Pancreas (tissue), 10 donors: ENCODE data around the gene FAM204A. TPM values are rescaled to one million over a fixed set of nuclear protein-coding genes. Genes with fewer than 3 reads are reported as not detected.

ENCODE experiments used
- ATAC-seq, 4 donors: fragments of 200-7000 bp; cut with Tn5 transposase; one replicate each; pipeline versions ENCODE4 v1.8.0 to v1.9.1; 2020; ENCODE audit warnings: mild to moderate bottlenecking in 4 of 4, moderate library complexity in 4 of 4
- DNase-seq, 6 donors: peaks; one replicate each; pipeline ENCODE4 v3.0.0-alpha.2; 2020
- FAIRE-seq: peaks from 2 replicates; lab custom pipeline; 2012; peaks lifted over from hg19 to GRCh38; lab: Jason Lieb, UNC
- H3K27ac ChIP-seq, 4 donors: fragments of 200-600 bp; sonication (generic); 1 replicate in 3 of 4; 2 replicates in 1 of 4; pipeline versions ENCODE4 v1.5.0 to v1.8.0; 2020
- H3K27me3 ChIP-seq, 4 donors: fragments of 200-600 bp; one replicate each; pipeline ENCODE4 v1.8.0; 2021
- H3K36me3 ChIP-seq, 3 donors: fragments of 200-600 bp; sonication (generic) in 1 of 3; one replicate each; pipeline versions ENCODE4 v1.5.0 to v1.8.0; 2020 to 2021
- H3K4me1 ChIP-seq, 3 donors: fragments of 200-600 bp; one replicate each; pipeline ENCODE4 v1.8.0; 2021
- H3K4me3 ChIP-seq, 4 donors: fragments of 200-600 bp; sonication (generic) in 2 of 4; one replicate each; pipeline versions ENCODE4 v1.5.0 to v1.8.0; 2020 to 2021
- H3K9me3 ChIP-seq, 4 donors: fragments of 200-600 bp; one replicate each; pipeline ENCODE4 v1.8.0; 2021
- CTCF ChIP-seq, 4 donors: fragments of 200-600 bp; sonication (generic) in 3 of 4; IDR thresholded peaks; one replicate each; pipeline versions ENCODE4 v1.5.0 to v1.8.0; 2021; ENCODE audit warnings: antibody characterized with exemption in 4 of 4
- WGBS, 2 donors: extraction: QIAGEN DNeasy Blood & Tissue Kit; methylation state at CpG; one replicate each; pipeline ENCODE4 v1.1.7; 2013; 5-methylcytosine and 5-hydroxymethylcytosine counted together
- intact Hi-C, 3 donors: fragments of 100-400 bp; cut with DNase I; formaldehyde crosslinking; loops; one replicate each; pipeline versions ENCODE4 v1.11.1 to v1.14.2; 2022
- polyA plus RNA-seq, 2 donors: library from polyadenylated mRNA; stranded (reverse); fragments of 200-250 nt; gene quantifications; one replicate each; pipeline ENCODE4 v1.2.3, GENCODE V29; 2013
- total RNA-seq, 6 donors: library from RNA; stranded (reverse); fragmentation: NEBNext Ultra II Directional in 4 of 6; extraction: Animal tissue kit (Norgen Biotek cat#: 25700) in 4 of 6; gene quantifications; one replicate each; pipeline versions ENCODE4 v1.2.1 to v1.2.4, GENCODE V29; 2021 to 2023
- donor health status: healthy with polysubstance abuse.
- donor health status: DM: no; HTN: no; CAD: no; lungs with moderate emphysema.
- donor health status: DM: no; HTN: no; CAD: no.
- donor health status: control.
- donor health status: control.
- donor health status: Bipolar disorder and iron deficiency.
- donor health status: DM: yes; HTN: yes; CAD: no.
- donor health status: DM: no; HTN: no; CAD: no.
- donor health status: DM: no; HTN: no; CAD: no.
- donor health status: DM: yes; HTN: yes; CAD: no.

FAM204A gene
- total and polyA plus RNA-seq, 8 donors: 14.4 to 37.2 (median 27.5) TPM

GRCh38 chr10:118337356-118337755 lies 4.8 kb downstream of the FAM204A start:
- H3K4me3 ChIP-seq: no peak overlapping the region
- whole genome bisulfite sequencing, 2 donors: 74 to 89% methylated on average over 1 of the region's 1 CpG
- H3K36me3 ChIP-seq: peaks cover 0 to 21% (median 4%) of the 10 kb centered on the region in 3 donors
- intact Hi-C loops: no loop called here
- ATAC-seq (no peak), DNase-seq (no peak), FAIRE-seq (no peak)
- TF ChIP-seq CTCF (IDR thresholded peaks at IDR 0.05): no peak
- H3K9me3 ChIP-seq: no peaks in the 10 kb centered on the region
- no peaks in the 10 kb centered on the region for H3K27me3 ChIP-seq
- H3K4me1 ChIP-seq: peaks cover 4 to 21% (median 8%) of the 10 kb centered on the region in 3 donors
- no peak overlapping the region for H3K27ac ChIP-seq

GRCh38 chr10:118333871-118334270 lies 8.3 kb downstream of the FAM204A start:
- Histone ChIP-seq H3K4me1 (peaks cover 4 to 8% (median 6%) of the 10 kb centered on the region in 3 donors), H3K27me3 (no peaks in the 10 kb centered on the region), H3K9me3 (no peaks in the 10 kb centered on the region), H3K27ac (no peak overlapping the region), H3K4me3 (no peak overlapping the region), H3K36me3 (peaks cover 0 to 33% (median 4%) of the 10 kb centered on the region in 3 donors)
- 90 to 95% methylated on average over 3 of the region's 3 CpGs for WGBS, 2 donors
- no peak for FAIRE-seq
- ATAC-seq: no peak
- intact Hi-C loops: no loop called here
- no peak for TF ChIP-seq CTCF (IDR thresholded peaks at IDR 0.05)
- no peak for DNase-seq

- TF ChIP-seq CTCF (IDR thresholded peaks at IDR 0.05): no peak
- H3K9me3 ChIP-seq: no peaks in the 10 kb centered on the region
- no peak overlapping the region for H3K4me3 ChIP-seq
- peaks cover 4 to 8% (median 6%) of the 10 kb centered on the region in 3 donors for H3K4me1 ChIP-seq
- no peak for DNase-seq
- H3K36me3 ChIP-seq: peaks cover 0 to 33% (median 4%) of the 10 kb centered on the region in 3 donors
- H3K27ac ChIP-seq: no peak overlapping the region
- intact Hi-C loops: no loop called here
- ATAC-seq: peak in 3 of 4 donors; percentile 23 to 47 (median 45)
- no peak for FAIRE-seq
- WGBS, 2 donors: 35 to 40% methylated on average over 4 of the region's 4 CpGs
- H3K27me3 ChIP-seq: no peaks in the 10 kb centered on the region
Observed at GRCh38 chr10:118332948-118333710, 9.0 kb downstream of the FAM204A start.

GRCh38 chr10:118332236-118332635 lies 9.9 kb downstream of the FAM204A start:
- FAIRE-seq: no peak
- H3K36me3 ChIP-seq: peaks cover 0 to 41% (median 4%) of the 10 kb centered on the region in 3 donors
- H3K4me1 ChIP-seq: peaks cover 4 to 8% (median 6%) of the 10 kb centered on the region in 3 donors
- ATAC-seq: no peak
- no peak overlapping the region for H3K4me3 ChIP-seq
- intact Hi-C loops: no loop called here
- H3K9me3 ChIP-seq: no peaks in the 10 kb centered on the region
- no peak overlapping the region for H3K27ac ChIP-seq
- DNase-seq: no peak
- TF ChIP-seq CTCF (IDR thresholded peaks at IDR 0.05): no peak
- WGBS, 2 donors: 75 to 89% methylated on average over 1 of the region's 1 CpG
- H3K27me3 ChIP-seq: no peaks in the 10 kb centered on the region
